Stimulated activated CD4-positive, alpha-beta T cell treated with anti-CD3 and anti-CD28 coated beads, Interleukin-15, amount 100 ng/mL, for 48 hours (primary cell): Measurements from ENCODE around the gene GRM1.
A peak's percentile ranks its signal among the peaks of the same experiment; 100 is the strongest.

Experiments used
- DNase-seq, 2 donors: peaks; one replicate each; pipeline ENCODE4 v3.0.0-alpha.2; 2020; ENCODE audit warnings: low read depth in 2 of 2

Gene GRM1

DNA sequence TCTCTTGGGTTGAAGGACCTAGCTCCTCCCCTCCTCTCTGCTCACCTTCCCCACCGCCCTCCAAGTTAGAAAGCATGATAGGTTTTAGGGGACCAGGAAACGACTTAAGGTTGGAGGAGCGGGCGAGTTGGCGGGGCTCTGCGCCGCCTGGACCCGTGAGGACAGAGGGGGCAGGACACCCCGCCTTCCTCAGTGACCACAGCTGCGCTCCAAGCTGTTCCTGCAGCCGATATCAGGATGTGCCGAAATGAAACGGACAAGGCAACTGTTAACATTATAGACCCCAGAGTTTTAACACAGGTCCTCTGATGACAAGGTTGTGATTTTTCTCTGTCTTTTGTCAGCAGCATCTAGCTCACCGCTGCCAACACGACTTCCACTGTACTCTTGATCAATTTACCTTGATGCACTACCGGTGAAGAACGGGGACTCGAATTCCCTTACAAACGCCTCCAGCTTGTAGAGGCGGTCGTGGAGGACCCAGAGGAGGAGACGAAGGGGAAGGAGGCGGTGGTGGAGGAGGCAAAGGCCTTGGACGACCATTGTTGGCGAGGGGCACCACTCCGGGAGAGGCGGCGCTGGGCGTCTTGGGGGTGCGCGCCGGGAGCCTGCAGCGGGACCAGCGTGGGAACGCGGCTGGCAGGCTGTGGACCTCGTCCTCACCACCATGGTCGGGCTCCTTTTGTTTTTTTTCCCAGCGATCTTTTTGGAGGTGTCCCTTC lies at the start of gene GRM1:
Gene GRM1 (plus strand): TSS at position 212 of the 722 bp plus-strand sequence. CDS start 456 bp downstream, at position 668.
- DNase-seq = no peak

DNA sequence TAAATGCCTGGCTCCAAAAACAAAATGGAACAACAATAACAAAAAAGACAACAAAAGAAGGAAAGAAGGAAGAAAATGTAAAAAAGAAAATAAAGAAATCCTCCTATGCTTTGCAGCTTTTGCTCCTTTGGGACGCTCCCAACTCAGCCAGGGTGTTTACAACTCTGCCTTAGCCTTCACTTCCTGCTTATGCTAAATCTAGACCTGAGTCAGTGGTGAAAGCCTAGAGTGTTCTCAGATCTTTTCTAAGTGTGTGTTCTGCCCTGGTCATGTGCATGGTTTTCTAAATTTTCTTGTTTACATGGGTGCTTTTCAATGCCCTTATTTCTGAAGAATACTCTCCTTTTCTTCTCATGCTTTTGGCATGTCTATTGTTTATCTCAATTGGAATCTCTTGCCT lies 19.5 kb upstream of the GRM1 start:
- DNase-seq = no peak

DNA sequence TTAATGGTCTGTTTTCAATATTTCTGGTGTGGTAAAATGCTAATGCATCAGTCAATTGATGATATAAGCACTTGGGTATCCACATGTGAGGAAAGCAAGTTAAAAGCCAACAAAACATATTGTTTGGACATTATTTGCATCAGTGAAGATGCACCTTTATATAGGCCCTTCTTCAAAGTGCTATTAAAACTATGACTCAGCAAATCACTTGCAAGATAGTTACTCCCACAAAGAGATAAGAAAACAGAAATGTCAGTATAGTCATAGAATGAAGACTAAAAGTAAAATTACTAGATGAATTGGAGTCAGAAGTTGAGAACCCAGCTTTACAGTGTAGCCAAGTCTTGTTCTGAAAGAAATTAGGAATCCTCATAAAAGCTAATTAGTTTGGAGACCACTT lies 14.6 kb upstream of the GRM1 start:
- DNase-seq = no peak

DNA sequence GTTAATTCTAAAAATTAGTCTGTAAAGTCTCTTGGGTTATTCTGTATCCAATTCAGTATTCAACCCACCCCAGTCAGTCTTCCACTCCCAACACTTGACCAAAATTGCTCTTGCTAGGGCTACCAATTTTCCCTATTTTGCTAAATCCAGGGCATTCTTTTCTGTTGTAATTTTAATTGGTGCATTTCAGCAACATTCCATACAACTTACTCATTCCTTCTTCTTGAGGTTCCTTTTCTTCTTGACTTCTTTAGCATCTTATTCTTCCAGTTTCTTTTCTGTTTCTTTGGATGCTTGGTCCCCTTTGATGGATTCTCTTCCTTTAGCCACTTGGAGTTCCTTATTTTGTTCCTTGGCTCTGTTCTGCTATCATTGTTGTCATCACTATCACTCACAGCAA lies 11.2 kb upstream of the GRM1 start:
- no peak for DNase-seq

DNA sequence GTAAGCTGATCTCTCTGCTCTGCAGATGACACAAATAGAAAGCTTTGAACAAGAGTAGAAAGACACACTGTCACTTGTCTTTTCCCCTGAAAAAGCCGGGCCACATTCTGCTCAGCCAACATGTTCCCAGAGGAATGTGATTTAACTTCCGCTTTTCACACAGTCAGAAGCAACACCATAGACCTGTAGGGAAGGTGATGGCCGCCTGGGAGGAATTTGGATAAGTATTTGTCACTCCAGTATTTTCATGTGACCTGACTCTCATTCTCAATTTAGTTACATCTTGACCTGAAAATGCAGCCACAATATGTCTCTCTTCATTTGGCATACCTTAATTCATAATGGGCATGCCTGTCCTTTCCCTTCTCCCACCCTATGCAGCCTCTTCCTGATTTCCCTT lies 2.0 kb upstream of the GRM1 start:
- no peak for DNase-seq

DNA sequence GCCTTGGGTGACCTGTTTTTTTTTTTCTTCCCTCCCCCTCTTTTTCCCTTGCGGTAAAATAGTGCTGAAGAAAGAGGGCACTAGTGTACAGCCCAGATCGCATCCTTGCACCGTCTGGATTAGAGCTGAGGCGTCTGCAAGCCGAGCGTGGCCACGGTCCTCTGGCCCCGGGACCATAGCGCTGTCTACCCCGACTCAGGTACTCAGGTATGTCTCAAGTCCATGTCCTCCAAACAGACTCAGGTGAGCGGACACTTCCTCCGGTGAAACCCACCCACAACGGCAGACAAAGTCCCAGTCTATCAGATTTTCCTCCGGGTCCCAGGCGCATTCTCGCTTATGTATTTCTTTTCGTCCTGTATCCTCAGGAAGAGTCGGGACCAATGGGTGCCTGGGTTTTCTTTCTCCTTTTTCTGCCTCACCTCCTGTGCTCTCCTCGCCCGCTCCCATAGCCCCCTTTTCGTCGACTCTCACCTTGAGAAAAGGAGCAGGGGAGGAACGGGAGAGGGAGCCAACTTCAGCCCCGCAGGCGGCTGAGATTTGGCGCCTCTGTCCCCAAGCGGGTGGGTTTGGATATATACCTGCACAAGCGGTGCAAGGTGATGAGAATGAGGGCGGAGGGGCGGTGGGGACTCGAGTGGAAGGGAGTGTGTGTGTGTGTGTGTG lies 1.1 kb upstream of the GRM1 start:
- DNase-seq = no peak

DNA sequence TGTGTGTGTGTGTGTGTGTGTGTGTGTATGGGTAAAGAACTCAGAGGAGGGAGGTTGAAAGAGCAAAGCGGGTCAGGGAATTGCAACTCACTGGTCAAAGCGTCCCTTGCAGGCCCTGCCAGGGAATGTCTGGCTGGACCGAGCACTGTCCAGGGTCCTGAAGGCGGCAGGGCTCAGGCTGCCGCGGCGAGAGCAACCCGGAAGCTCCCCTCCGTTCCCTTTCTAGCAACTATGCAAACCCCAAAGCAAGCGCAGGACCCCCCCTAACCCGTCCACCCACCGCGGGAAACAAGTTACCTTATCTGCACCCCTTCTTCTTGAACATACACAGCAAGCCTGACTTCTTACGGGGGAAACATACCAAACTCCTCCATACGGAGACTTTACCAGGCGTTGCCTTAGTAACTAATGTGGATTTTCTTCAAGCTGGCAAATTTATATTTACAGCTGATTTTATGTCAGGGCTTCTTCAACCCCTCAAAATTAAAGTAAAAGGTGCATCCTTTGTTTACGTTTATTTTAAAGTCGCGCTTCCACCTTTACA lies 538 bp upstream of the GRM1 start:
- peak in 1 of 2 donors; percentile 6 for DNase-seq

DNA sequence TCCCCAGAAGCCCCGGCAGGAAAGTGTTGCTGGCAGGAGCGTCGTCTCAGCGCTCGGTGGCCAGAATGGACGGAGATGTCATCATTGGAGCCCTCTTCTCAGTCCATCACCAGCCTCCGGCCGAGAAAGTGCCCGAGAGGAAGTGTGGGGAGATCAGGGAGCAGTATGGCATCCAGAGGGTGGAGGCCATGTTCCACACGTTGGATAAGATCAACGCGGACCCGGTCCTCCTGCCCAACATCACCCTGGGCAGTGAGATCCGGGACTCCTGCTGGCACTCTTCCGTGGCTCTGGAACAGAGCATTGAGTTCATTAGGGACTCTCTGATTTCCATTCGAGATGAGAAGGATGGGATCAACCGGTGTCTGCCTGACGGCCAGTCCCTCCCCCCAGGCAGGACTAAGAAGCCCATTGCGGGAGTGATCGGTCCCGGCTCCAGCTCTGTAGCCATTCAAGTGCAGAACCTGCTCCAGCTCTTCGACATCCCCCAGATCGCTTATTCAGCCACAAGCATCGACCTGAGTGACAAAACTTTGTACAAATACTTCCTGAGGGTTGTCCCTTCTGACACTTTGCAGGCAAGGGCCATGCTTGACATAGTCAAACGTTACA lies 817 bp downstream of the GRM1 start:
- no peak for DNase-seq

DNA sequence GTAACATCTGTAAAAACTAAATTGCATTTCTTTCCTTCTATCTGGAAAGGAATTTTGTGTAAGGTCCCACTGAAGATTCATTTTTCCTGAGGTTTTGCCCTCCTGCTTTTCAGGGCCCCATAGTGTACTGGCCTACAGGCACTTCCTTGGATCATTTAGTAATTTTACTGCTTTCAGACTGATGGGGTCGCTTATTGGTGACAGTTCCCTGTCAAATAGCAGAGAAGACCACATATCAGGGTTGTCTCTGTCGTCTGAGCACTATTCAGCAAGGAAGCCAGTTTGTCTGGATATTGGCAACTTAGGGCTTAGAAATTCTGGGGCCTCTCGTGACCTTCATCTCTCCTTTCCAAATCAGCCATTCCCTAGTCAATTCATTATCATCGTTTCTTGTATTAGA lies 3.5 kb downstream of the GRM1 start:
- DNase-seq = no peak

DNA sequence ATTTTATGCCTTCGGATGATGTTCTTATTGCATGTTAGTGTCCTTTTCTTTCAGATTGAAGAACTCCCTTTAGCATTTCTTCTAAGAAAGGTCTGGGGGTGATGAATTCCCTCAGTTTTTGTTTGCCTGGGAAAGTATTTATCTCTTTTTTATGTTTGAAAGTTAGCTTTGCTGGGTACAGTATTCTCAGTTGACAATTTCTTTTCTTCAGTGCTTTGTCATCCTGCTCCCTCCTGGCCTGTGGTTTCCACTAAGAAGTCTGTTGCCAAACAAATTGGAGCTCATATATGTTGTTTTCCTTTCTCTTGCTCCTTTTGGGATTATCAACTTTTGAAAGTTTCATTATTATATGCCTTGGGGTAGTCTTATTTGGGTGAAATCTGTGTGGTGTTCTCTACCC lies 11.5 kb downstream of the GRM1 start:
- DNase-seq = no peak

DNA sequence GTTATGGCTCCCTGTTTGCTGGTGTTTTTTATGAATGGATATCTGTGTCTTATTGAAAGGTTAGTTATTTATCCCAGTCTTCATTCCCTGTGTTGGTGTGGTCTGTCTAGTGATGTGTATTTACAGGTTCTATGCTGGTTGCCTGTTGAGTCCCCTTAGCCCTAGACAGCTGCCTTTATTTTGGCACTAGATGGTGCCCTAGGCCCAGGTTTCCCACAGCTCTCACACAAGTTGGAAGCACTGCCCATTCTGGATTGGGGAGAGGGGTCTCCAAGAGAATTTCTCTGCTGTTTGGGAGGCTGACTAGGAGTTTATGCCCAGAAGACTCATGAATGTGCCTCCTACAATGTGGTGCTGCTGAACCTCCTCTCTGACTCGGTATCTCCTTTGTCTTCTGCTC lies 12.4 kb downstream of the GRM1 start:
- no peak for DNase-seq

DNA sequence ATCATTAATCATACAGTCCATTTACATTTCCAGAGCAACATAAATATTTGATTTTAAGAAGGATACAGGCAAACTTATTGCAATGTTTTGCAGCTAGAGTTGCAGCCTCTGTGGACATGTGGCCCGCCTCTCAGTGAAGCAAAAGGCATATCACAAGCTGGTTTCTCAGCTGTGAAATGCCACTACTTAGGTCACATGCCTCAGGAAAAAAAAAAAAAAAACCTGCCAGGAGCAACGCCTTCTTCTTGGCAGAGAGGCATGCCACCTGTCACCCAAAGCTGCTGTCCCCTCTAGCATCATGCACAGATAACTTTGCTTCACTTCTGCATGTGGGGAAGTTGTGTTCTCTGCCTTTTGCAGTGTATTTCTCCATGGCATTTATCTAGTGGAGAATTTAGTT lies 18.5 kb downstream of the GRM1 start:
- DNase-seq = no peak

DNA sequence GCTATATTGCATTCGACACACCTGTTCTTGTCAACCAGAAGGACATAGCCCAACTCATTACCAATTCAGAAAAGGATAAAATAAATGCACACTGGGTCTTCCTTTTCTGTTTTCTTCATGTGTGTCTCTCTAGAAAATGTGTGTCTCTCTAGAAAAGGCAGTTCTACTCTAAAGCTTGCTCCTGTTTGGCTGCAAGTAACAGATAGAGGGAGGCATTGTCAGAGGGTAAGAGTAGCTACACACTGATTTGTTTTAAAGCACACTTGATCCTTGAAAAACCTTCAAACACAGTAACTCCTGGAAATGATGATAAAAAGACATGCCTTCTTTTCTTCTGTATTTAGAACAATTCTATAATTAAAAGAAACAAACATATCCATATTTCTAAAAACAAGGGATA lies 21.3 kb downstream of the GRM1 start:
- DNase-seq = no peak

DNA sequence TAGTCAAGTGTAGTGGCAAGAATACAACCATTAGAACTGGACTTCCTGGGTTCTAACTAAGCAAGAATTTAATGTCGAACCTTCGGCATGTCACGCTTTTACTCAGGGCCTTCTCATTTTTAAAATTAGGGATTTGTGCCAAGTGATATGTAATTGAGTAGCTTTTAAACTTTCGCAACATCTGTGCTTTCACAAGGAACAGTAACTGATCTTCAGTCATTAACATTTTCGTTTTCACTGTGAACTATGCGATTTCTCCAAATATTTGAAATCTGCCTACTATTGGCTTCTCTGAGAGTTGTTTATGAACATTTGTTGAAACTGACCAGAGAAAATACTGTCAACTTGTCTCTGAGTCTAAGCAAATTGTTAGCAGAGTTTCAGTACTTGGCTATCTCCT lies 27.6 kb downstream of the GRM1 start:
- no peak for DNase-seq

DNA sequence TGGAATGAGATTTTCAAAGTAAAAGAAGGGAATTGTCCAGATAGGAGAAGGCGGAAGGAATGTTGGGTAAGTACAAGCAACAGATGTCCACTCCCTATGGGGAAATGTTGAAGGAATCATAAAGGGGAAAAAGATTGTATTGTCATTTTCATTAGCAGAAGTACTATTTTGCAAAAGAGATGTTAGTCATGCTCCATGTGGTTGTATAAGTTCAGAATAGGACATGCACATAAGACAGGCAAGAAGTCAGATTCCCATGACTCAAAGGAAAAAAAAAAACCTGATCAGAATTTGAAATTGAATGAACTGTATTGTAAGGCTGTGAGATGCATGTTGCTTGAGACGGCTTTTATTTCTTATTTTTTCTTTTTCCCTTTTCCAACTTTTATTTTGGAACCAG lies 36.8 kb downstream of the GRM1 start:
- no peak for DNase-seq

DNA sequence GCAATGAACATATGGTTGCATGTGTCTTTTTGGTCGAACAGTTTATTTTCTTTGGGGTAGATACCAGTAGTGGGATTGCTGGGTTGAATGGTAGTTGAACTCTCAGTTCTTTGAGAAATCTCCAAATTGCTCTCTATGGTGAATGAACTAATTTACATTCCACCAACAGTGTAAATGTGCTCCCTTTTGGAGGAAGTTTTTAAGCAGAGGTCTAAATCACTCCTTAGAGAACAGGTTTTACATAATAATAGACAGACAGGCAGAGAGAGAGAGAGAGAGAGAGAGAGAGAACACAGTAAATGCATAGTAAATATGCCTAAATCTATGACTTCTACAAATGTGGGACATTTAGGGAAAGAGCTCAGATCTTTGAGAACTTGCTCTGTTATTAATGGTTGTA lies 37.6 kb downstream of the GRM1 start:
- no peak for DNase-seq

DNA sequence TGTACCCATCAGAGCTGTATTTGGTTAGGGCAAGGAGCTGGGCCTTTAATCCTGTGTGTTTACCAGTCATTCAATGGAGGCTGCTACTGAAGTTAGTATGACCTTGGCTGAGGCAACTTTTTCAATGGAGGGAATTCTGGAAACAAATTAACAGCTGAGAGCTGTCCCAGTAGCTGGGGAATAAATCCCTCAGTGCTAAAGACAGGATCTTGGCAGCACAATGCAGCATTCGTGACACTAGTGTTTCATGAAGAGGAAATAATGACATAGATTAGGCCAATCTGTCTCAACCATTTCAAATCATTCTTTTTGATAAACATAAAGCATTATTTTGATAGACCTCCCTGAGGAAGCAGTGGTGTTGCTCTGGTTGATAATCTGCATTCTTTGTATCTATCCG lies 42.9 kb downstream of the GRM1 start:
- no peak for DNase-seq

DNA sequence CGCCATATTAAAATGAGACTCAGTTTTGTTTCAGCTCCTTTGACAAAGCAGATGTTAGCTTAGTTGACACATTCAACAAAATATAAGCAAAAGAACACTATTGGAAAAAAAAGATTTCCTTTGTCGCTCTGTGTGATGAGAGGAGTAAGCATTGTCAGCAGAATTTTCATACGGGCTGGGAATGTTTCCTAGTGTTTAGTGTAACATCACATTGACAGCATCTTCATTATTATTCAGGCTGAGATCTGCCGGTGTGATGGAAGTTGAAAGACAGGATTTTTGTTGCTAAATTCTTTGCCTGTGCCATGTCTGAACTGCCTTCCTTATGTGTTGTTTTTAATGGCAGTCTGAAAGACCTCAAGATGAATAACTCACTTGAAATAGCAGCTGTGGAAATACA lies 49.1 kb downstream of the GRM1 start:
- no peak for DNase-seq

DNA sequence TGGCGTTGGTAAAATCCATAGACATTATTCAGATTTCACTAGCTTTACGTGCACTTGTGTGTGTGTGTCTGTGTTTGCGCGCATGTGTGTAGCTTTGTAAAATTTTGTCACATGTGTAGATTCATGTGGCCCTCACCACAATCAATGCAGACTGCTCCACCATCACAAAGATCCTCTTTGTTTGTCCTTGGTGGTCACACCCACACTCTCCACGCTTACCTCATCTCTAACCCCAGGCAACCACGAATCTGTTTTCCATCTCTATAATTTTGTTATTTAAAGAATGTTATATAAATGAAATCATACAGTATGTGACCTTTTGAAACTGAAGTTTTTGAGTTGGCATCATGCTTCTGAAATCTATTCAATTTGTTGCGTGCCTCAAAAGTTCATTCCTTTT lies 58.5 kb downstream of the GRM1 start:
- DNase-seq = no peak

DNA sequence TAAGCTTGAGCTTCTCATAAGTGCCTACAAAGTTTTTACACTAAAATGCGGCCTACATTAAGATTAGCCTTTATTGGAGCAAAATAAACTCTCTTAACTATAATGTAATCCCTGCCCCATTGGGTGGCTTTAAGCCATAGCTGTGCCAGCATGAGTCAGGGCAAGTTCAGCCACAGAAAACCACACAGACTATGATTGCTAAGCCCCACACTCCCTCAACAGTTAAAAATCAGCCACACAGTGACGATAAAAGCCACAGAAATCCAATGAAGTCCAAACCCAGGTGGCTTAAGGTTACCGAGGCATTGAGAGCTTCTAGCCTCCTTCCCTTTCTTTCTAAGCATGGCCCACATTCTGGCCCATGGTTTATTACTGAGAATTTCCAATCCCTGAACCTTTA lies 61.6 kb downstream of the GRM1 start:
- no peak for DNase-seq

DNA sequence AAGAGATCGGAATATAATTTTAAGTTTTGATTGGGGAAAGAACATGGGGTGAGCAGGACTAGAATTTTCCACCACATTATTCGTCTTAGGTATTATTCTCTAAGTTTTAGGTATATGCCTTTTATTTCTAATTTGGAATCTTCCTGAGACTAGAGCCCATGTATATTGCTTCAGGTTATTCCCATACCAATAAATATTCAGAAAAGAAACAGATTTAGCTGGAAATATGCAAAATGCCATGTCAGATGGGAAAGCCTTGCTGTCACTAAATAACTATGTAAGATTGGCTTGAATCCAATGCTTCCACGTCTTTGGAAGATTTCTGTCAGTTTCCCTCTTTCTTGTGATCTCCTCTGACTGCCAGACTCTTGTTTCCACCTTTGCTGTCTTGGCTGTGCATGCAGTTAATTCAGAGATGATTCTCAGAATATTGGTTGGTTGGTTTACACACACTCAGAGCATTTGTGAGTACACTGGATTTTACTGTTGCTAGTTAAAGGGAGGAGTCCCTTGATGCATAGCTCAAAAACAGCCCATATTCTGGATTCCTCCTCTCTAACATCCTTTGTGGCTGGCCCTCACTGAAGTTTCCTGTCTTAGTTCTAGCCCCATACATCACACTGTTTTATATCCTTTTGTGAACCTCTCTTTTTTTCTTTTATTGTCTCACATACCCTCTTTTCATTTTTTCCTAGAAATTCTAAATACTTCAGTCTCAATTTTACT lies 64.3 kb downstream of the GRM1 start:
- no peak for DNase-seq

DNA sequence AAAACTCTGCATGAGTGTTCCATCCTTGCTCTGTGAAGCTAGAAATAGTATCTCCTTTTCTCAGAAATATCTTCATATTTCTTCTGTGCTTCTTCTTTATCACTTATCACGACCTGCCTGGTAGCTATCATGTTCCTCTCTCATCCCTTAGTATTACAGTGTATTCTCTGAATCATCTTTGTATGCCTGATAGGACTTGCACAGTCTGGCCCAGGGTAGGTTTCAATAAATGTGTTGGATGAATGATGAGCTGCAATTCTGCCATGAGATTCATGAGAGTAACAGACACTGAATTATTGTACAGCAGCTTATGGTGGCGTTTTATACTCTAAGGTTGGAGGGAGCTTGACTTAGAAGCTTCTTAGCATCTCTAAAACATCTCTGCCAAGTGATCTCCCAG lies 66.6 kb downstream of the GRM1 start:
- DNase-seq = no peak
